ENCODE measurements around the gene ALG9. TPM values are rescaled to one million over a fixed set of nuclear protein-coding genes. Genes with fewer than 3 reads are reported as not detected.

ALG9 gene
- polyA plus RNA-seq, 3 donors: 7.4 to 7.9 (median 7.8) TPM

GRCh38 chr11:111795334-111795985 lies 75.9 kb downstream of the ALG9 start:
- no peak for TF ChIP-seq CTCF (IDR thresholded peaks at IDR 0.05)
- no peak overlapping the region for H2AFZ ChIP-seq (ENCODE audit: insufficient read depth, low read depth, low read length, poor library complexity, severe bottlenecking)
- H3K27me3 Mint-ChIP-seq (ENCODE audit: low read depth in 3 of 3): no peaks in the 10 kb centered on the region
- no peak overlapping the region for H3K27ac ChIP-seq (ENCODE audit: low read depth in 1 of 2, low read length in 2 of 2)
- peaks cover 0 to 30% of the 10 kb centered on the region in 2 donors for H3K36me3 ChIP-seq (replicated peaks in 1 of 2; ENCODE audit: control insufficient read depth in 1 of 2, insufficient read depth in 2 of 2, low read length in 2 of 2)
- H3K9me3 Mint-ChIP-seq: peaks cover 15 to 35% (median 28%) of the 10 kb centered on the region in 7 donors
- peaks cover 11% of the 10 kb centered on the region for H3K4me1 Mint-ChIP-seq
- no peak overlapping the region for H3K27ac Mint-ChIP-seq
- no peaks in the 10 kb centered on the region for H4K20me1 ChIP-seq (ENCODE audit: insufficient read depth, low read length)
- intact Hi-C loops (cut with micrococcal nuclease): no loop called here
- peaks cover 17 to 21% of the 10 kb centered on the region in 2 donors for H3K9me3 ChIP-seq (replicated peaks in 1 of 2; ENCODE audit: control insufficient read depth in 1 of 2, insufficient read depth in 1 of 2, low read length in 2 of 2)
- H3K4me1 ChIP-seq (ENCODE audit: control insufficient read depth in 1 of 2, insufficient read depth in 2 of 2, low read length in 2 of 2): peaks cover 3 to 8% of the 10 kb centered on the region in 2 donors
- no peak for DNase-seq
- H3K4me3 ChIP-seq (replicated peaks in 1 of 3; ENCODE audit: low read depth in 2 of 3, low read length in 3 of 3): no peak overlapping the region
- H3K79me2 ChIP-seq (ENCODE audit: insufficient read depth, low read length): no peaks in the 10 kb centered on the region
- H3K27me3 ChIP-seq (ENCODE audit: control insufficient read depth in 2 of 2, insufficient read depth in 2 of 2, low read length in 2 of 2): no peaks in the 10 kb centered on the region
- no peak overlapping the region for H3K4me3 Mint-ChIP-seq
- peaks cover 28 to 47% of the 10 kb centered on the region in 2 donors for H3K36me3 Mint-ChIP-seq
- no peak overlapping the region for H3K9ac ChIP-seq (ENCODE audit: insufficient read depth, low read length, poor library complexity, severe bottlenecking)
- H3K4me2 ChIP-seq (replicated peaks; ENCODE audit: extremely low read depth, low read length, poor library complexity, severe bottlenecking): no peak overlapping the region
- 100% methylated on average over 3 of the region's 7 CpGs for WGBS (ENCODE audit: insufficient coverage)

GRCh38 chr11:111793863-111794262 lies 77.5 kb downstream of the ALG9 start:
- no peak for TF ChIP-seq CTCF (IDR thresholded peaks at IDR 0.05)
- Histone ChIP-seq H3K4me2 (replicated peaks; ENCODE audit: extremely low read depth, low read length, poor library complexity, severe bottlenecking) (no peak overlapping the region), H3K4me1 (ENCODE audit: control insufficient read depth in 1 of 2, insufficient read depth in 2 of 2, low read length in 2 of 2) (peaks cover 3 to 8% of the 10 kb centered on the region in 2 donors)

More at GRCh38 chr11:111793863-111794262, 77.5 kb downstream of the ALG9 start:
- no peaks in the 10 kb centered on the region for H3K79me2 ChIP-seq (ENCODE audit: insufficient read depth, low read length)
- no peaks in the 10 kb centered on the region for H4K20me1 ChIP-seq (ENCODE audit: insufficient read depth, low read length)
- H3K9ac ChIP-seq (ENCODE audit: insufficient read depth, low read length, poor library complexity, severe bottlenecking): no peak overlapping the region
- no peak overlapping the region for H3K27ac Mint-ChIP-seq
- peaks cover 0 to 18% of the 10 kb centered on the region in 2 donors for H3K36me3 ChIP-seq (replicated peaks in 1 of 2; ENCODE audit: control insufficient read depth in 1 of 2, insufficient read depth in 2 of 2, low read length in 2 of 2)
- no peak overlapping the region for H3K4me3 ChIP-seq (replicated peaks in 1 of 3; ENCODE audit: low read depth in 2 of 3, low read length in 3 of 3)
- H3K9me3 Mint-ChIP-seq: peaks cover 11 to 24% (median 20%) of the 10 kb centered on the region in 7 donors
- no peak overlapping the region for H3K4me3 Mint-ChIP-seq
- 100% methylated on average over 2 of the region's 5 CpGs for WGBS (ENCODE audit: insufficient coverage)
- no peak for DNase-seq
- intact Hi-C loops (cut with micrococcal nuclease): no loop called here
- H3K9me3 ChIP-seq (replicated peaks in 1 of 2; ENCODE audit: control insufficient read depth in 1 of 2, insufficient read depth in 1 of 2, low read length in 2 of 2): peaks cover 14 to 21% of the 10 kb centered on the region in 2 donors
- H3K27ac ChIP-seq (ENCODE audit: low read depth in 1 of 2, low read length in 2 of 2): no peak overlapping the region
- peaks cover 19 to 33% of the 10 kb centered on the region in 2 donors for H3K36me3 Mint-ChIP-seq
- no peaks in the 10 kb centered on the region for H3K27me3 Mint-ChIP-seq (ENCODE audit: low read depth in 3 of 3)
- peaks cover 14% of the 10 kb centered on the region for H3K4me1 Mint-ChIP-seq
- H3K27me3 ChIP-seq (ENCODE audit: control insufficient read depth in 2 of 2, insufficient read depth in 2 of 2, low read length in 2 of 2): no peaks in the 10 kb centered on the region
- no peak overlapping the region for H2AFZ ChIP-seq (ENCODE audit: insufficient read depth, low read depth, low read length, poor library complexity, severe bottlenecking)
